Ishikawa (cell line): ENCODE results near the gene TWF1.
A peak's percentile ranks its signal among the peaks of the same experiment; 100 is the strongest.

Experiments used
- CREB1 ChIP-seq: IDR thresholded peaks from 2 replicates; pipeline ENCODE4 v1.6.1; 2012; ENCODE audit warnings: low read depth
- EP300 ChIP-seq: IDR thresholded peaks from 2 replicates; pipeline ENCODE4 v1.6.1; 2012; ENCODE audit warnings: borderline replicate concordance
- RAD21 ChIP-seq: IDR thresholded peaks from 2 replicates; pipeline ENCODE4 v1.6.1; 2012; ENCODE audit warnings: low read depth
- TAF1 ChIP-seq: IDR thresholded peaks from 2 replicates; pipeline ENCODE4 v1.6.1; 2012; ENCODE audit warnings: low read depth, mild to moderate bottlenecking

DNA sequence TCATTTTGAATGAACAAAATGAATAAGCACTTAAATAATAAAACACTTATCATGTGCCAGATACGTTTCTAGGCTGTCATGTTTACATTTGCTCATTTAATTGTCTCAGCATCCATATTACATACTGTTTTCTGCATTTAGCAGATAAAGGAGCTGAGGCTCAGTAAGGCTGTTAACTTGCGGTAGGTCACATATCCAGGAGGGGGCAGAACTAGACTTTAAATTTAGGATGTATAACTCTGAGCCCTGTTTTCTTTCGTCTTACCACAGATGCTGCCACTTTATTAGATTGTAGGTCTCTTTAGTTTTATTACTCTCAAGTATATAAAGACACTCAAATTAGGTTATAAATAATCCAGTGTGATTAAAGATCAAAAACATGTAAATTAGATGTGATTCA, 29.6 kb downstream of the TWF1 start:
- no peak for TF ChIP-seq TAF1
- no peak for TF ChIP-seq CREB1
- TF ChIP-seq RAD21: peak; percentile 64
- TF ChIP-seq EP300: no peak
